Stimulated activated CD8-positive, alpha-beta memory T cell treated with anti-CD3 and anti-CD28 coated beads, Interleukin-7, amount 100 ng/mL, for 48 hours (primary cell): ENCODE data around the gene TOP1.

Source experiments
- DNase-seq, 2 donors: peaks; one replicate each; pipeline ENCODE4 v3.0.0-alpha.2; 2020; ENCODE audit warnings: low read depth in 1 of 2; ENCODE audit errors: extremely low read depth in 1 of 2

TOP1 gene

DNA sequence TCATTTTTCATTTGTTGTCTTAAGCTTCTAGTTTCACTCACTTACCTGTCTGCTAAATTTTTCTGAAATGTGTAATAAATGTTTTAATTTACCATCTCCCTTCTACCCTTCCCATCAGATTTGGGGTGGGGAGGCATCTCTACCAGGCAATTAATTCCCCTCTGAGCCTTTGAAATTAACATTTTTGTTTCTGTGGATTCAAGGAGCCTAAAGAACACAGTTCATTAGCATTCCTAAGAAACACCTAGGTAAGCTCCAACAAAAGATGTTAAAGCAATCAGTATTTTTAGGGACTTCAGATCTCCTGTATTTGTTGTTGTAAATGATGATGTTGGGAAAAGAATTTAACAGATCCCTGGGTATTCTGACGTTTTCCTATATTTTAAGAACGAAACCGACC is 6.6 kb downstream of the TOP1 start:
- no peak for DNase-seq

DNA sequence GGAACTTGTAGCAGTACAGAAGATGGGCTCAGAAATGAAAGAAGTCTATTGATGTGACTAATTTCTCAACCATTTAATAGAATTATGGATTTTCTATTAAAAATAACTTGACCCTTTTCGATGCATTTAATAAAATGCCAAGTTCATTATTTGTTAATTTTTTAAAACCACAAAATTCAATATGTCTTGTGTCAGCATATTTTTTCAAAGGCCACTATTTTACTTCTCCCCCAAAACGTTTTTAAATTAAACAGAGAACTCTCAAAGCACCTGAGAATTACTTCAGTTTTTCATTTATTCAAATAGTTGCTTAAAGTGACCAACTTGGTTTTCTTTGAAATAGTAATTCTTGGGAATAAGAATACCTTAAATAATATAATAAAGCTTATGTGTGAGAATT is 8.6 kb downstream of the TOP1 start:
- DNase-seq, result no peak

DNA sequence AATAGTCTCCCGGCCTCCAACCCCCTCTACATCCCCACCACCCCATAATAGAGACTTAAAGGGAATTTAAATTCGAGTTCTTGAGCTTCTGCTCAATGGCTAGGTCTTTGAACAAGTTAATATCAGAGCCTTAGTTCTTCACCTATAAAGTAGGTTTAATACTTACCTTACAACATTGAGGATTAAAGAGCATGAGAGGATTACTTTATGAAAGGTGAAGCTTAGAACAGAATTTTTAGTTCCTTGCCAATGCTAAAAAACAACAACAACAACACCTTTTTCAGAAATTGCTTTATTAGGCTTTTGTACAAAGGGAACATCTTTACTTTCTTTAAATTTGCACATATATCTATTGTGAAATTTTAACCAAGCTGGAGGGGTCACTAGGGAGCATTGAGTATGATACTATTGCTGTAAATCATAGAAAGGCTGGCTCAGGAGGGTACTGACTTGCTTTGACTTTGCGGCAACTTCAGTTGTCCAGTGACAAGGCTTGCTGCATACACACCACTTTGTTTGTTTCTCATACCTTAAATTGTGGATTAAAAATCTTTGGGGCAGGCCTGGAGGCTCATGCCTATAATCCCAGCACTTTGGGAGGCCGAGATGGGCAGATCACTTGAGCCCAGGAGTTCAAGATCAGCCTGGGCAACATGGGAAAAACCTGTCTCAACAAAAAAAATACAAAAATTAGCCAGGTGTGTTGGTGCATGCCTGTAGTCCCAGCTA is 9.7 kb downstream of the TOP1 start:
- no peak for DNase-seq

DNA sequence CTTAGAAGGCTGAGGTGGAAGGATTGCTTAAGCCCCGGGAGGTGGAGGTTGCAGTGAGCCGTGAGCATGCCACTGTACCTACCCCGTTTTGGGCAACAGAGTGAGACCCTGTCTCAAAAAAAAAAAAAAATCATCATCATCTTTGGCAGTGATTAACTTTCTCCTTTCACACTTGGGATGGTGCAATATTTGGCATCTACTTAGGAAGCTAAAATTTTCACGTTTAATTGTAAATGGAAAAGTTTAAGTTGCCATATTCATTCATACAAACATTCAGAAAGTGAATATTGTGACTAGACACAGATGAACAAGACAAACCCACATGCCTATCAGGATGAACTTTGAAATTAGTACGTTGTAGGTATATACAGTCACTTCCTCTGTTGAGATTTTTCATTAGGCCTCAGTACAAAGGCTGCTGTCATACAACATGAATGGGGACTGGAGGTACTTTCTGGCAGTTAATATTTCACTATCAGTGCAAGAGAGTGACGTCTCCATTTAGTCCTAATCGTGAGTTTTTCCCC is 10.3 kb downstream of the TOP1 start:
- DNase-seq, result no peak

DNA sequence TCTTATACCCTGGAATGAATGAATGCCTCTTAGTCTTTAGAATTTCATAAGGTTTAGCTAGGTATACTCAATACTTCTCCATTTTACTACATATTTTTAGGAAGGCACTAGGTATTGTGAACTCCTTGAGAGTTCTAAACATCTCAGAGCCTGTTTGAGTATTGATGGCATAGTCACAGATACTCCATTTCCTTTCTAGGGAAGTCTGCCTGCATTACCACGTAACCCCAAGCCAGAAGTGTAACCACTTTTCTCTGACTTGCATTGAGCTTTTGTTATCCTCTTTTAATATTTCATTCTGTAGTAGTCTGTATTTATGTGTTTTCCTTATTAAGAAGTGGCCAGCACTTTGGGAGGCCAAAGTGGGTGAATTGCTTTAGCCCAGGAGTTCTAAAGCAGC is 12.2 kb downstream of the TOP1 start:
- DNase-seq, result no peak

DNA sequence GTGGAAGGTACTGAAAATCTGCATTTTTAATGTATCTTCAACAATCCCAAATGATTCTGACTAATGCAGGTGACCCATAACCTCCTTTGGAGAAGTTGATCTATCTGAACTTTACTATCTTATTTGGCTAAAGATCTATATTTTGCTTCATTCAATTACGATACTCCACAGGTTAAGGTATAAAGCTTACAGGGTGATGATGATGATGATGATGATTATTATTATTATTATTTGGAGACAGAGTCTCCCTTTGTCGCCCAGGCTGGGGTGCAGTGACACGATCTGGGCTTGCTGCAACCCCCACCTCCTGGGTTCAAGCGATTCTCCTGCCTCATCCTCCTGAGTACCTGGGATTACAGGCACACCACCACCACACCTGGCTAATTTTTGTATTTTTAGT is 13.1 kb downstream of the TOP1 start:
- DNase-seq, result no peak

DNA sequence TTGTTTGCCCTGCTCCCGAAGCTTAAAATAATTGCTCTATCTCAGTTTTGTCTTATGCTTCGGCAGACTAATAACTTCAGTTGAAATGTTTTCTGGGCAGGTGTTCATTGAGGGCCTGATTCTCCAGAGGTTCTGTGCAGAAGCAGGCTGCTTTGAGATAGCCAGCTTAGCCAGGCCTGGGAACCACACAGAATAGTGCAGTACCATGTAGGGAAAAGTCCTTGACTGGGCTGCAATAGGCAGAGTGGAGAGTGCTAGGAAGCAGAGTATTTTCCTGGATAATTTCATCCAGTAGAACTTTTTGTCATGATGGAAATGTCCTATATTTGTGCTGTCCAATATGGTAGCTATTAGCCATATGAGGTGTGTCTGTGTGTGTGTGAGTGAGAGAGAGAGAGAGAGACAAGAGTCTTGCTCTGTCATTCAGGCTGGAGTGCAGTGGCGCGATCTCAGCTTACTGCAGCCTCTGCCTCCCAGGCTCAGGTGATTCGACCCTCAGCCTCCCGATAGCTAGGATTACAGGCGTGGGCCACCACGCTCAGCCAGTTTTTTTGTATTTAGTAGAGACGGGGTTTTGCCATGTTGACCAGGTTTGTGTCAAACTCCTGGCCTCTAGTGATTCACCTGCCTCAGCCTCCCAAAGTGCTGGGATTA is 15.9 kb downstream of the TOP1 start:
- DNase-seq, result no peak

DNA sequence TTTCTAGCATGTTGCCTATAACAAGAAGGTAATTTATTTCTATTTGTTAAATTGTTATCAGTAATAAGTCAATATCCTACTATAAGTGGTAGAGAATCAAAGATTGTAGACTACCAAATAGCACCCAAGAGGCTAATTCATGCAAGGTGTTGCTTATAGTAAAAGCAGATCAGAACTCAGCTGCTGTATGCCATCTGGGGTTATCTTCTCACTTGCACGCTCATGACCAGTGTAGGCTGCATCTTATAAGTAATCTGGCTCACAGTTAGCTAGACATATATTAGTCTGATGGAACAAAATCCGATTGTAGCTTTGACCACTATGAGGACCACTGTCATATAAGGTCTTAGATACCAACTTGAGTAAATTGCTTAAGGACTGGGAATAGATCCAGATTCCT is 17.0 kb downstream of the TOP1 start:
- no peak for DNase-seq

DNA sequence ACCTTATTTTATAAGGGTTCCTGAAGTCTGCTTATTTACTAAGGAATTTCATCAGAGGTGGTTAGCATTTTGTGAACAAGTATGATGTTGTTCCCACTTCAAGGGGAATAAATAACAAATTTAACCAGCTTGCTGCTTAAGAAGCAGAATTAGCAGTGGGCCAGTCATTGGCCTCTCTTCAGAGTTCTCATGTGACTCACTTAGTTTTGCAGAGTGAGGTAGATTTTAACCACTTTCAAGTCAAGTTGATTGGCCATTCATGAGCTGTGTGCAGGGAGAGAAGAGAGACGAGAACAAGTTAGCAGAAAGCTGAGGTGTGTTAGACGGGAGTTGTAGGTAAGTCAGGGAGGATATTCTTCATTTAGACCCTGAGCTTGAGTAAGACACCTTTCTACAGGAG is 18.1 kb downstream of the TOP1 start:
- no peak for DNase-seq

DNA sequence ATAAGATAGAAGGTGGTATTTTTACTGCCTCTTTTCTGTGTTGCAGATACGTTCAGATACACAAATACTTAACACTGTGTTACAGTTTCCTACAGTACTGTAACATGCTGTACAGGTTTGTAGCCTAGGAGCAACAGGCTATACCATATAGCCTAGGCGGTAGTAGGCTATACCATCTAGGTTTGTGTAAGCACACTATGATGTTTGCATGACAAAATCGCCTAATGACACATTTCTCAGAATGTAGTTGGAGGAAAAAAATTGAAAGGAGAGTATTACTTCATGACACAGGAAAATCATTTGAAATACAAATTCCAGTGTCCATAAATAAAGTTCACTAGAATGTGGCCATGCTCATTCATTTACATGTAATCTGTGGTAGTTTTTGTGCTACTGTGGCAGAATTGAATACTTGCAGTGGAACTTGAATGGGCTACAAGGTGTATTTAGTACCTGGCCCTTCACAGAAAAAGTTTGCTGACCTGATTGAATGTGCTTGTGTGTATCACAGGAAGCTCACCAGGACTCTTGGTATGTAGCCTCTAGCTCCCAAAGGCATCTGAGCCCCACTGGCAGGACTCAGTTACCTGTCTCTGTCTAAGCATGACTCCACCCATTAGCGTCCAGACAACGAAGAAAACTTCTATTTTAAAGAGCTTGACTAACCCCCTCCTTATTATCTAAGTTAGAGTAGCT is 18.8 kb downstream of the TOP1 start:
- no peak for DNase-seq

DNA sequence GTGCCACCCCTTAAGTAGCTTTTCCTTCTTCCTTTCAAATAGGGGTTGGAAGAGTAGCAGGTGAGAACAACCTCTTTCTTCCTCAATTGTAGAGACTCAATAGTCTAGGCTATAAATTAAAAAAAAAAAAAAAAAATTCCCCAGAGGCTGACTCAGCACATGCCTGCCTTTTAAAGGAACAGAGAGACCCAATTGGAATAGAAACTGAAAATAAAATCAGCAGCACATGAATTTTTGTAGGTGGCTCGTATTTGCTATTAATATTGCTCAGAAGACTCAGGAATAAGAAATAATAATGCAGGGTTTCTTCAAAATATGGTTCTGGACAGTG is 19.3 kb downstream of the TOP1 start:
- no peak for DNase-seq

DNA sequence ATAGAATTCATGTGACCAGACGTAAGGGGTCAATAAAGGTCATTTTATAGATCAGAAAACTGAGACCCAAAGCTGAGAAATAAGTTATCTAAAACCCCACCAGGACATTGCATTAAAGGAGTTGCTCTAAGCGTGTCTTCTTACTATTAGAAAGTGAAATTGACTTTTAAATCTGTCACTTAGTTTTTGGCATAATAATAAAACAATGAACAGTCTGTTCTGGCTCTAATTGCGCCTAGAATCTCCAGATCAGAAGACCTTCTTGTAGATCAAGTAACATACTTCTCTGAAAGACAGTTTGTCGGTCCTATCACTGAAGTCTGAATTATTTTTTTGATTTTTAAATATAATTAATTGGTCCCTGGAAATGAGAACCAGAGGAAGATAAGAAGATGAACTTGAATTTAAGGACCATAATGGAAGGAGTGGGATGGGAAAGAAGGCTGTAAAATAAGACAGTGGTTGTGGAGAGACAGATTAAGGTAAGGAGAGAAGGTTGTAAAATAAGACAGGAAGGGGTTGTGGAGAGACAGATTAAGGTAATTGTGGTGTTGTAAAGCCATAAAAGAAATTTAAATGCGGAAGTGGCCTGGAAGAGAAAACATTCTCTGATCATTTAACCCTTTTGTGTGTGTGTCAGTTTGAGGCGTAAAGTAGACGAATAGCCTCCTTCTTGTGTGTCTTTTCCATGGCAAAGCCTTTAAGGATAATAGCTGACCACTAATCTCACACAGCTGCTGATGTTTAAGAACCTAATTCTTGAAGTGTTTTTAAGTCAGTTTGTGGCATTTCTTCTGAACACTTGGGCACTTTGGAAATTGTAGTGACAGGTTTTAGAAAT is 20.1 kb downstream of the TOP1 start:
- no peak for DNase-seq

DNA sequence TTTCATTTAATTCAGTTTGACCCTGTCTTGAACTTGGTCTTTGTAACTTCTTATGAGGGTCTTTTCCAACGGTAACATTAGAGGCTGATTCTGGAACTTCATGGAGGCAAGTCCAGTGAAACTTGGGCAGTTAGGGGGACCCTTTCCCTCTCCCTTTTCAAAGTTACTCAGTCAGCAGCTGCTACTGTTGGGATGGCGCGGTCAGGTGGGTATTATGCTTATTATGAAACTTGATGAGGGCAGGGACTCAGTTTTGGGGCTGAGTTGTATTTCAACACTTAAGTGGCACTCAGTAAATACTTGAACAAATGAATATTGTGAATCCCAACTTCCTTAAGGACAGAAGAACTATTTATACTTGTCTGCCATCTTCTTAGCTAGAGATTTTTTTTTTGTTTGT is 20.8 kb downstream of the TOP1 start:
- no peak for DNase-seq

DNA sequence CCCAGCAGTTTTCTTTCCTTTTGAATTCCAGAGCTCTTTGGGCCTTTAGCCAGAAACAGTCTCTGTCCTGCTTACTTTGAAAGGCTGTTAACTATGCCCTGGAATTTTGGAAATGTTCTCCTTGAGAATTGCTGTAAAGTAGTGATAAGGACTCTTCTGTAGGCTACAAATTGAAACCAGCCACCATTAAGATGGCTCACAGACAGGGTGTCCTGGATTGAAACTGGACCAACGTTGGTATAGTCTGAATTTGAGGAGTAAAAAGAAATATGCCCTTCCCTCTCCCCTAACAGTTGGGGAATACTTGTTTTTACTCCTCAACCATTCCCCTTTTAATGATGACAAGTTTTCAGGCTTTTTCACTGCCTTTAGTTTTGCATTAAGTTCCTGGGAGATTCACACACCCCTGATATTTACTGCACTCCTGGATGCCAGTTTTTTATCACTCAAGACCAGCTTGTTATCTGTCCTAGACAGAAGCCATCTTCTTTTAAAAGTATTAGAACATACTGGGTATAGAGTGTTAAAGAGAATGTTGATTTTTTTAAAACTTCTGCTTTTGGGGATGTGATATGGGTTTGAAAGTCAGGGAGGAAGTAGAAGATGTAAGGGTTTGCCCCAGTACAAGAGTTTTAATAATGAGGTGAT is 21.9 kb downstream of the TOP1 start:
- no peak for DNase-seq

DNA sequence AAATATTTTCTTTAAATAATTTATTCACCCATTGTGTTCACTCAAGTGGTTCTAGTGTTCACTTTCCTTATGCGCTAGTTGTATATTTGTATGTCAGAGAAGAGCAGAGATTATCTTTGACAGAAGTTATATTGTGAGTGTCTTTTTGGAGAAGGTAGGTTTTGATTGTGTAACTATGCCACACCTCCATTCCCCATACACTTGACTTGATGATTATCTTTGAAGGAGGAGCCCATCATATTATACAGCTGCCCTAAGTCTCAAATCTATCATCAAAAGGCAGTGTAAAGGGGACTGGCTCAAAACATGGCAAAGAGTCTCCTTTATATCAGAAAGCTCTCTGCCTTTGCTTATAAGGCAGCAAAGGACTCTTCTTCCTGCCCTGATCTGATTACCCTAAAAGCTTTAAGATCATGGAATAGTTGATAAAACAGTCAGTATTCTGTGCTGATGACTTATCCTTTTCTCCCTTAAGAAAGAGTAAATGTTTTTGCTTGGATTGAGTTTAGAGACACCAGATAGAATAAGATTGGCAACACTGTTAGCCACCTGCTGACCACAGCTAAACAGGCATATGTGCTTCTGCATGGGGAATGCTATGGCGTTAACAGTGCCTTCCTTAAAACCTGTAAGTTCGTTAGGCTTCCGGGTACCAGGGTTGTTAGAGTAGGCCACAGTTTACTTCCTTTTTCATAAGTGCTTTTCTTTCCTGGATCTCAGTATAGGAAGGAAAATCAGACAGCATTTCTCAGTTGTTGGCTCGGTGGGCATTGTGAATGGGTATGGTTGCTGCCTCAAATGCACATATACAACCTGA is 22.6 kb downstream of the TOP1 start:
- DNase-seq, result no peak

DNA sequence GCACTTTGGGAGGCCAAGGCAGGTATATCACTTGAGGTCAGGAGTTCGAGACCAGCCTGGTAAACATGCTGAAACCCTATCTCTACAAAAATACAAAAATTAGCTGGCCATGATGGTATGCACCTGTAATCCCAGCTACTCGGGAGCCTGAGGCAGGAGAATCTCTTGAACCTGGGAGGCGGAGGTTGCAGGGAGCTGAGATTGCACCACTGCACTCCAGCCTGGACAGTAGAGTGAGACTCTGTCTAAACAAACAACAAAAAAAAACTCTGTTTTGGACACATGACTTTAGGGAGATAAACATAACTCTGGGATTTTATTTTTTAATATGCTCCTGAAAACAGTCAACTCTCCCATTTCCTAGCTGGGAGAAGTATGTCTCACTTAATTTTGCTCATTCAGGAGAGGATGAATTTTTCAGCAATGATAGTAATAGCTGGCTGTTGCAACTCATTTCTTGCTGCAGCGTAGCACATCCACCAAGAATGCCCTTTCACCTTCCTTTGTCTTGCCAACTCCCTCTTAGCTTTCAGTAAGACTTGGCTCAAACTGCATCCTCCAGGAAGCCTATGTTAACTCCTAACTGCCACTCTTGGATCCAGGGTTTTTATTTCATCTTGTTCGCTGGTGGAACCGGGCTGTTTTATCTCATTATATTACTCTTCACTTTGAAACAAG is 24.3 kb downstream of the TOP1 start:
- DNase-seq, result no peak

DNA sequence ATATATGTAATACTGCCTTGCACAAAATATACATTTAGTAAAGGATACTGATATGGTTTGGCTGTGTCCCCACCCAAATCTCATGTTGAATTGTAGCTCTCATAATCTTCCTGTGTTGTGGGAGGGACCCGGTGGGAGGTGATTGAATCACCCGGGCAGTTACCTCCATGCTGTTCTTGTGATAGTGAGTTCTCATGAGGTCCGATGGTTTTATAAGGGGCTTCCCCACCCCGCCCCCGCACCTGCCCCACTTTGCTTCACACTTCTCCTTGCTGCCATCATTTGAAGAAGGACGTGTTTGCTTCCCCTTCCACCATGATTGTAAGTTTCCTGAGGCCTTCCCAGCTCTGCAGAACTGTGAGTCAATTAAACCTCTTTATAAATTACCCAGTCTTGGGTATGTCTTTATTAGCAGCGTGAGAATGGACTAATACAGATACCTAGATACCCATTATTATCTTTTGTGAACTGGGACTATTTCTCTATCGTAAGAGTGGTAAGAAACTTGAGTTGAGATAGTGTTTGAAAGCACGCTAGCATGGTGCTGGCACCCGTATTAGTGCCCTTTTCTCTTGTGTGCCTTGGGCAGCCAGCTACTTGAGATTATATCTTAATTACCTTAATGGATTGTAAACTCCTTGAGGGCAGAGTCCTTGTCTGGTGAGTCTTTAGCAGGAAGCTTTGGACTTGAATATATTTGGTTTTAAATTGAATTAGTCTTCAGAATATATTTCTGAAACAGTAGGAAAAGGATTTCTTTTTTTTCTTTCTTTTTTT is 25.6 kb downstream of the TOP1 start:
- DNase-seq, result no peak

DNA sequence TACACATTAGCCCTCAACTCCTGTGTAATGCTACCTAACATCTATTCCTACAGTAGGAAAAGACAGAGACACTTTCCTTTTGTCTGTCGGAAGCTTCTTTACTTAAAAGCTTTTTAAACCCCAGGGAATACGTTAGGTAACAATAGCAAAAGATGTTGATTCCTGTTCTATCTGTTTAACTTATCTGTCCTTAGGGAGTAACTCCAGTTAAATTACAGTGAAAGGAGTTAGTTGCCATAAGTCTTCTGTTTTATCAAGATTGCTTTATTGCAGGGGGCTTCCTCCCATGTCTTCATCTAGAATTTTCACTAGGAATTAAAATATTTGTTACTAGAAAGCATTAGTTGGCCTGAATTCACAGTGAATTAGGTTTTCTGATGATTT is 26.2 kb downstream of the TOP1 start:
- no peak for DNase-seq

DNA sequence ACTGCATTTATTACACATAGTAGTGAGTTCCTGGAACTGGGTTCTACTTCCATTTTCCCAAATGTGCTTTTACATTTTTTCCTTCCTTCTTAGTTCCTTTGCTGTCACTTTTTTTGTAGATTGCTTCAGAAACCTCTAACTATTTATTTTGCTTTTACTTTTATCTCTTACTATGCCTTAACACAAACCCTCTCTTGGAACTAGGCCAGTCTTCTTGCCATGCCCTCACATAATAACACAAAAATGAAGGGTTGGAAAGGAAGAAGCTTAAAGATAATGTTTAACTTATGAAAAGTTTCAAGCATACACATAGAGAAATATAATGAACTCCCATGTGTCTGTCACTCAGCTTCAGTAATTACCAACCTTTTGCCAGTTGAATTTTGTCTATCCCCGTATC is 27.1 kb downstream of the TOP1 start:
- DNase-seq, result no peak
